ENCODE results near the gene SCIMP. TPM values are rescaled to one million over a fixed set of nuclear protein-coding genes. Genes with fewer than 3 reads are reported as not detected.
A peak's percentile ranks its signal among the peaks of the same experiment; 100 is the strongest.
"Not testable (repeated sequence)": the region's sequence is repeated elsewhere in the genome, so short reads cannot be mapped to it uniquely, and the experiment has no call there.

Gene SCIMP
- total and polyA plus RNA-seq, 9 donors = 0.45 to 8.3 (median 1.3) TPM

DNA sequence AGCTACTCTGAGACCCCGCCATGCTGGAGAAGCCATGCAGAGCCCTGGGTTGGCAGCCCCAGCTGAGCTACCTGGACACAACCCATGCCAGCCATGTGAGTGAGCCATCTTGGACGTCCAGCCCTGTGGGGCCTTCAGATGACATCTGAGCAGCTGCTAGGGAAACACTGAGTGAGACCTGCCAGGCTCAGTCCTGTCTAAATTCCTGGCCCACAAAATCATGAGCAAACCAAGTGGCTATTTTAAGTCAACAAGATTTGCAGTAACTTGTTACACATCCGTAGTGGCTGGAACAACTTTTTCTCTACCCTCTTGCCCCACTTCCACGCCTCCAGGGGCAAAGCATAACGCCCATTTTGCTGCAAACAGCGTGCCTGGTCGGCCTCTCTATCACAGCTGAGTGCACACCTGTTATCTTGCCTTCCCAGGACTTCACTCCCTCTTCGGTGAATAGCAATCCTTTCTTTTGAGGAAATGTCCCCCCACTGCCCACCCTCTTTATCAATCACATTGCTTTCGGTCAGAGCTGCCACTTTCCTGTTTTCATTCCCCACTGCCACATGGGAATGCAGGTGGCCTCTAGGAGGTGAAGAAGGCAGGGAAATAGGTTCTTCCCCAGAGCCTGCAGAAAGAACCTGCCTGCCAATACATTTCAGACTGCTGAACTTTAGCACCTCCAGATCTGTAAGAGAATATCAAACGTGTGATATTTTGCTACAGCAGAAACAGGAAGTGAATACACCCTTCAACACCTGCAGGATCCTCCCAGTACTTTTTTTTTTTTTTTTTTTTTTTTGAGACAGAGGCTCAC lies 7.4 kb upstream of the SCIMP start:
- Histone ChIP-seq H3K36me3 (no peaks in the 10 kb centered on the region), H3K27ac (no peak overlapping the region), H3K9me3 (no peaks in the 10 kb centered on the region), H3K4me1 (ENCODE audit: insufficient read depth) (no peaks in the 10 kb centered on the region), H3K4me3 (no peak overlapping the region), H3K27me3 (no peaks in the 10 kb centered on the region)
- intact Hi-C loops (cut with DNase I) = no loop called here
- no peak for DNase-seq
- TF ChIP-seq, protein P1, sequence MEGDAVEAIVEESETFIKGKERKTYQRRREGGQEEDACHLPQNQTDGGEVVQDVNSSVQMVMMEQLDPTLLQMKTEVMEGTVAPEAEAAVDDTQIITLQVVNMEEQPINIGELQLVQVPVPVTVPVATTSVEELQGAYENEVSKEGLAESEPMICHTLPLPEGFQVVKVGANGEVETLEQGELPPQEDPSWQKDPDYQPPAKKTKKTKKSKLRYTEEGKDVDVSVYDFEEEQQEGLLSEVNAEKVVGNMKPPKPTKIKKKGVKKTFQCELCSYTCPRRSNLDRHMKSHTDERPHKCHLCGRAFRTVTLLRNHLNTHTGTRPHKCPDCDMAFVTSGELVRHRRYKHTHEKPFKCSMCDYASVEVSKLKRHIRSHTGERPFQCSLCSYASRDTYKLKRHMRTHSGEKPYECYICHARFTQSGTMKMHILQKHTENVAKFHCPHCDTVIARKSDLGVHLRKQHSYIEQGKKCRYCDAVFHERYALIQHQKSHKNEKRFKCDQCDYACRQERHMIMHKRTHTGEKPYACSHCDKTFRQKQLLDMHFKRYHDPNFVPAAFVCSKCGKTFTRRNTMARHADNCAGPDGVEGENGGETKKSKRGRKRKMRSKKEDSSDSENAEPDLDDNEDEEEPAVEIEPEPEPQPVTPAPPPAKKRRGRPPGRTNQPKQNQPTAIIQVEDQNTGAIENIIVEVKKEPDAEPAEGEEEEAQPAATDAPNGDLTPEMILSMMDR (IDR thresholded peaks at IDR 0.05) = no peak
- TF ChIP-seq EP300 (IDR thresholded peaks at IDR 0.05) = no peak
- no peak for TF ChIP-seq POLR2A (IDR thresholded peaks at IDR 0.05)
- 58 to 68% (median 63%) methylated on average over 10 of the region's 10 CpGs for WGBS, 3 donors

DNA sequence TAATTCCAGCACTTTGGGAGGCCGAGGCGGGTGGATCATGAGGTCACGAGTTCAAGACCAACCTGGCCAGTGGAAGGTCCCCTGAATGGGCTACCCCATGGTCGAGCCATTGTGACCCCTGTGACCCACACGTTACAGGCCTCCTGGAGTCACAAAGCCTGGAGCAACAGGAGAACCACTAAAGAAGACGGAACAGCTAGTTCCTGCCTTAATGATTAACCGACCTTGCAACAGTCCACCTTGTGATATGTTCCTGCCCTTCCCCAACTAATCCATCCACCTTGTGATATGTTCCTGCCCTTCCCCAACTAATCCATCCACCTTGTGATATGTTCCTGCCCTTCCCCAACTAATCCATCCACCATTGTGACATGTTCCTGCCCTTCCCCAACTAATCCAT lies 5.1 kb upstream of the SCIMP start:
- H3K36me3 ChIP-seq; H3K9me3 ChIP-seq; H3K27me3 ChIP-seq; H3K4me1 ChIP-seq (ENCODE audit: insufficient read depth); H3K27ac ChIP-seq; intact Hi-C loops (cut with DNase I); DNase-seq; H3K4me3 ChIP-seq: not testable (repeated sequence)
- WGBS, 3 donors = 78 to 82% (median 81%) methylated on average over 7 of the region's 7 CpGs

- no peaks in the 10 kb centered on the region for H3K9me3 ChIP-seq
- H3K27me3 ChIP-seq = no peaks in the 10 kb centered on the region
- no peaks in the 10 kb centered on the region for H3K4me1 ChIP-seq (ENCODE audit: insufficient read depth)
- no peak overlapping the region for H3K4me3 ChIP-seq
- no peak overlapping the region for H3K27ac ChIP-seq
- intact Hi-C loops (cut with DNase I) = no loop called here
- DNase-seq = no peak
- WGBS, 3 donors = 59 to 69% (median 66%) methylated on average over 4 of the region's 4 CpGs
- H3K36me3 ChIP-seq = no peaks in the 10 kb centered on the region
- TF ChIP-seq, protein P1 (IDR thresholded peaks at IDR 0.05) = no peak
- TF ChIP-seq POLR2A (IDR thresholded peaks at IDR 0.05) (no peak), EP300 (IDR thresholded peaks at IDR 0.05) (no peak)
Observed at GRCh38 chr17:5238333-5238732, 3.7 kb upstream of the SCIMP start.

- Histone ChIP-seq H3K27me3 (no peaks in the 10 kb centered on the region), H3K36me3 (no peaks in the 10 kb centered on the region), H3K27ac (no peak overlapping the region), H3K4me1 (ENCODE audit: insufficient read depth) (no peaks in the 10 kb centered on the region), H3K4me3 (no peak overlapping the region), H3K9me3 (no peaks in the 10 kb centered on the region)
- 36 to 47% (median 38%) methylated on average over 6 of the region's 6 CpGs for WGBS, 3 donors
- DNase-seq = peak in 1 of 5 donors; percentile 22
- no peak for TF ChIP-seq EP300 (IDR thresholded peaks at IDR 0.05)
- TF ChIP-seq POLR2A (IDR thresholded peaks at IDR 0.05) = no peak
- TF ChIP-seq, protein P1 (IDR thresholded peaks at IDR 0.05) = no peak
- intact Hi-C loops (cut with DNase I) = no loop called here
Observed at GRCh38 chr17:5237541-5238016, 2.9 kb upstream of the SCIMP start.

- WGBS, 3 donors = 77 to 85% (median 83%) methylated on average over 3 of the region's 3 CpGs
- H3K27me3 ChIP-seq = no peaks in the 10 kb centered on the region
- no peak for DNase-seq
- H3K27ac ChIP-seq = no peak overlapping the region
- H3K4me1 ChIP-seq (ENCODE audit: insufficient read depth) = no peaks in the 10 kb centered on the region
- intact Hi-C loops (cut with DNase I) = no loop called here
- H3K4me3 ChIP-seq = no peak overlapping the region
- TF ChIP-seq POLR2A (IDR thresholded peaks at IDR 0.05) (no peak), EP300 (IDR thresholded peaks at IDR 0.05) (no peak)
- TF ChIP-seq, protein P1 (IDR thresholded peaks at IDR 0.05) = no peak
- no peaks in the 10 kb centered on the region for H3K9me3 ChIP-seq
- no peaks in the 10 kb centered on the region for H3K36me3 ChIP-seq
Observed at GRCh38 chr17:5236938-5237540, 2.4 kb upstream of the SCIMP start.

DNA sequence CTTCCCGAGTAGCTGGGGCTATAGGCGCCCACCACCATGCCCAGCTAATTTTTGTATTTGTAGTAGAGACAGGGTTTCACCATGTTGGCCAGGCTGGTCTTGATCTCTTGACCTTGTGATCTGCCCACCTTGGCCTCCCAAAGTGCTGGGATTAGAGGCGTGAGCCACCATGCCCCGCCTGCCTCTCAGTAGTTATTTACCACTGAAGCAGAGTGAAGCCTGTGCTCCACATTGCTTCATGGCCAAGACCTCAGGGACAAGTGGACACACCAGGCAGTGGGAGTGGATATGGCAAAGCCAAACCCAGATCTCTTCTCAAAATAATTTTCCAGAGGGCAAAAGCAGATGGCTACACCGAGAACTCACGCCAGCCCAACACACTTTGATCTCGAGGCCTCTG lies 1.2 kb downstream of the SCIMP start:
- DNase-seq; intact Hi-C loops (cut with DNase I); H3K36me3 ChIP-seq; H3K27me3 ChIP-seq; H3K9me3 ChIP-seq; H3K27ac ChIP-seq; H3K4me3 ChIP-seq; H3K4me1 ChIP-seq (ENCODE audit: insufficient read depth): not testable (repeated sequence)
- WGBS, 3 donors = 93 to 98% (median 95%) methylated on average over 7 of the region's 7 CpGs

All from ovary (tissue), 9 donors.